Natural killer cell (primary cell): Measurements from ENCODE around the gene FAM186B. TPM values are rescaled to one million over a fixed set of nuclear protein-coding genes. Genes with fewer than 3 reads are reported as not detected.
"Not testable (repeated sequence)": the region's sequence is repeated elsewhere in the genome, so short reads cannot be mapped to it uniquely, and the experiment has no call there.

Experiments
- ATAC-seq, 3 donors: fragments of 150-1000 bp in 2 of 3; fragments of 200-7000 bp in 1 of 3; cut with Tn5 transposase; 1 replicate in 1 of 3; 2 replicates in 2 of 3; pipeline ENCODE4 v1.10.0; 2021; ENCODE audit warnings: mild to moderate bottlenecking in 2 of 3, moderate library complexity in 2 of 3
- DNase-seq, 2 donors: peaks; one replicate each; pipeline versions ENCODE4 v3.0.0 to v3.0.0-alpha.2; 2013 to 2021; ENCODE audit warnings: mixed read lengths in 1 of 2
- H3K27ac ChIP-seq: one replicate; pipeline ENCODE4 v1.5.1; 2013; ENCODE audit warnings: mild to moderate bottlenecking, low read length
- H3K27me3 ChIP-seq: one replicate; pipeline ENCODE4 v1.6.1; 2013; ENCODE audit warnings: low read length; ENCODE audit not compliant: control insufficient read depth, insufficient read depth
- H3K36me3 ChIP-seq: one replicate; pipeline ENCODE4 v1.6.1; 2013; ENCODE audit warnings: low read length; ENCODE audit not compliant: control insufficient read depth, insufficient read depth
- H3K4me1 ChIP-seq: one replicate; pipeline ENCODE4 v1.6.1; 2013; ENCODE audit warnings: low read length; ENCODE audit not compliant: control insufficient read depth, insufficient read depth
- H3K4me3 ChIP-seq: one replicate; pipeline ENCODE4 v1.5.1; 2013; ENCODE audit warnings: low read length
- H3K9me3 ChIP-seq: one replicate; pipeline ENCODE4 v1.6.1; 2013; ENCODE audit warnings: low read length; ENCODE audit not compliant: control insufficient read depth, insufficient read depth
- H3K27ac Mint-ChIP-seq, 2 donors: one replicate each; pipeline ENCODE4 v1.8.0; 2022; ENCODE audit warnings: mild to moderate bottlenecking in 2 of 2, mixed read lengths in 2 of 2, moderate library complexity in 1 of 2
- H3K27me3 Mint-ChIP-seq, 2 donors: one replicate each; pipeline ENCODE4 v1.8.0; 2022; ENCODE audit warnings: low read depth in 2 of 2, mixed read lengths in 2 of 2
- H3K36me3 Mint-ChIP-seq: one replicate; pipeline ENCODE4 v1.8.0; 2022; ENCODE audit warnings: mixed read lengths
- H3K4me1 Mint-ChIP-seq, 2 donors: one replicate each; pipeline ENCODE4 v1.8.0; 2022; ENCODE audit warnings: mixed read lengths in 2 of 2
- H3K4me3 Mint-ChIP-seq: one replicate; pipeline ENCODE4 v1.8.0; 2022; ENCODE audit warnings: mild to moderate bottlenecking, moderate library complexity, mixed read lengths
- H3K9me3 Mint-ChIP-seq, 2 donors: one replicate each; pipeline ENCODE4 v1.8.0; 2022; ENCODE audit warnings: mixed read lengths in 2 of 2
- WGBS: methylation state at CpG from one replicate; pipeline ENCODE4 v1.1.7; 2013; ENCODE audit warnings: missing lambda C conversion rate; ENCODE audit not compliant: insufficient coverage; 5-methylcytosine and 5-hydroxymethylcytosine counted together
- intact Hi-C: fragments of 100-400 bp; cut with micrococcal nuclease; formaldehyde crosslinking; loops from one replicate; pipeline ENCODE4 v1.14.2; 2022
- total RNA-seq, 4 donors: library from RNA; stranded (reverse); fragments of 120-200 nt in 1 of 4; gene quantifications; one replicate each; pipeline versions ENCODE4 v1.2.3 to v1.2.4, GENCODE V29; 2013 to 2022
- TF ChIP-seq, protein P1 (sequence below): fragments of 200-600 bp; IDR thresholded peaks from one replicate; pipeline ENCODE4 v1.8.0; 2022; ENCODE audit warnings: antibody characterized with exemption

Gene FAM186B
- total RNA-seq, 3 donors from 2014 or later (not counting 1 experiment from before 2014, with no cell fraction given) = 0.56 to 0.85 (median 0.77) TPM

GRCh38 chr12:49612210-49612609 lies 6.8 kb upstream of the FAM186B start:
- no peaks in the 10 kb centered on the region for H3K4me1 Mint-ChIP-seq

DNA sequence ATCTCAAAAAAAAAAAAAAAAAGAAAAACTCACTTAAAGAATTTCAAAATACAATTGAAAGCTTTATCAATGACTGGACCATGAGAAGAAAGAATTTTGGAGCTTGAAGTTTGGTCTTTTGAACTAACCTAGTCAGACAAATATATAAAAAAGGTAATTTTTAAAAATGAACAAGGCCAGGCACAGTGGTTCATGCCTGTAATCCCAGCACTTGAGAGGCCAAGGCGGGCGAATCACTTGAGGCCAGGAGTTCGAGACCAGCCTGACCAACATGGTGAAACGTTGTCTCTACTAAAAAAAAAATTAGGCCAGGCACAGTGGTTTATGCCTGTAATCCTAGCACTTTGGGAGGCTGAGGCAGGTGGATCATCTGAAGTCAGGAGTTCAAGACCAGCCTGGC lies 5.3 kb upstream of the FAM186B start:
- H3K27ac Mint-ChIP-seq, H3K4me1 Mint-ChIP-seq, H3K4me3 ChIP-seq, DNase-seq, H3K4me3 Mint-ChIP-seq, ATAC-seq, intact Hi-C loops, H3K27ac ChIP-seq, H3K9me3 Mint-ChIP-seq, H3K4me1 ChIP-seq, H3K27me3 ChIP-seq, H3K9me3 ChIP-seq, H3K36me3 Mint-ChIP-seq, H3K36me3 ChIP-seq: not testable (repeated sequence)
- H3K27me3 Mint-ChIP-seq = peaks cover 13 to 19% of the 10 kb centered on the region in 2 donors
- WGBS = 95% methylated on average over 4 of the region's 4 CpGs

More at GRCh38 chr12:49612210-49612609, 6.8 kb upstream of the FAM186B start:
- H3K27ac ChIP-seq = no peak overlapping the region
- TF ChIP-seq, protein P1, sequence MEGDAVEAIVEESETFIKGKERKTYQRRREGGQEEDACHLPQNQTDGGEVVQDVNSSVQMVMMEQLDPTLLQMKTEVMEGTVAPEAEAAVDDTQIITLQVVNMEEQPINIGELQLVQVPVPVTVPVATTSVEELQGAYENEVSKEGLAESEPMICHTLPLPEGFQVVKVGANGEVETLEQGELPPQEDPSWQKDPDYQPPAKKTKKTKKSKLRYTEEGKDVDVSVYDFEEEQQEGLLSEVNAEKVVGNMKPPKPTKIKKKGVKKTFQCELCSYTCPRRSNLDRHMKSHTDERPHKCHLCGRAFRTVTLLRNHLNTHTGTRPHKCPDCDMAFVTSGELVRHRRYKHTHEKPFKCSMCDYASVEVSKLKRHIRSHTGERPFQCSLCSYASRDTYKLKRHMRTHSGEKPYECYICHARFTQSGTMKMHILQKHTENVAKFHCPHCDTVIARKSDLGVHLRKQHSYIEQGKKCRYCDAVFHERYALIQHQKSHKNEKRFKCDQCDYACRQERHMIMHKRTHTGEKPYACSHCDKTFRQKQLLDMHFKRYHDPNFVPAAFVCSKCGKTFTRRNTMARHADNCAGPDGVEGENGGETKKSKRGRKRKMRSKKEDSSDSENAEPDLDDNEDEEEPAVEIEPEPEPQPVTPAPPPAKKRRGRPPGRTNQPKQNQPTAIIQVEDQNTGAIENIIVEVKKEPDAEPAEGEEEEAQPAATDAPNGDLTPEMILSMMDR = no peak
- no peak for DNase-seq
- H3K36me3 Mint-ChIP-seq = no peaks in the 10 kb centered on the region
- H3K9me3 Mint-ChIP-seq = no peaks in the 10 kb centered on the region
- H3K4me3 Mint-ChIP-seq = no peak overlapping the region
- no peaks in the 10 kb centered on the region for H3K36me3 ChIP-seq
- ATAC-seq = no peak
- intact Hi-C loops = no loop called here
- peaks cover 3% of the 10 kb centered on the region for H3K9me3 ChIP-seq
- peaks cover 14 to 27% of the 10 kb centered on the region in 2 donors for H3K27me3 Mint-ChIP-seq
- no peak overlapping the region for H3K4me3 ChIP-seq
- no peaks in the 10 kb centered on the region for H3K4me1 ChIP-seq
- no peak overlapping the region for H3K27ac Mint-ChIP-seq
- peaks cover 8% of the 10 kb centered on the region for H3K27me3 ChIP-seq

DNA sequence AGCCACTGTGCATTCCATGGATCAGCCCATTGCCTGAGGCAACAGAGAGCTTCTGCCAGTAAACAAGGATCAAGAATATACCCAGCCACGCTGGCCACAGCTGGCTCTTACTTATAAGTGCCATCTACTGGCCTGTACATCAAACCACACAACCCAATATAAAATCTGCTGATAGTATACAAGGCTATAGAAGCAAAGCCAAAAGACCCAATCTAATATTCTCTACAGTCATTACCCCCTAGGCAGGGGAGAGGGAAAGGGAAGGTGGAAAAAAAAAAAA lies 4.4 kb upstream of the FAM186B start:
- no peak overlapping the region for H3K27ac Mint-ChIP-seq
- intact Hi-C loops = no loop called here
- H3K4me1 Mint-ChIP-seq = no peaks in the 10 kb centered on the region
- DNase-seq (no peak), ATAC-seq (no peak)
- no peak overlapping the region for H3K4me3 Mint-ChIP-seq
- Histone ChIP-seq H3K4me3 (no peak overlapping the region), H3K36me3 (no peaks in the 10 kb centered on the region), H3K9me3 (peaks cover 3% of the 10 kb centered on the region), H3K27me3 (no peaks in the 10 kb centered on the region), H3K27ac (no peak overlapping the region), H3K4me1 (no peaks in the 10 kb centered on the region)
- WGBS = 100% methylated on average over 1 of the region's 1 CpG
- no peaks in the 10 kb centered on the region for H3K36me3 Mint-ChIP-seq
- no peaks in the 10 kb centered on the region for H3K9me3 Mint-ChIP-seq
- peaks cover 12 to 13% of the 10 kb centered on the region in 2 donors for H3K27me3 Mint-ChIP-seq
- TF ChIP-seq, protein P1 = no peak

DNA sequence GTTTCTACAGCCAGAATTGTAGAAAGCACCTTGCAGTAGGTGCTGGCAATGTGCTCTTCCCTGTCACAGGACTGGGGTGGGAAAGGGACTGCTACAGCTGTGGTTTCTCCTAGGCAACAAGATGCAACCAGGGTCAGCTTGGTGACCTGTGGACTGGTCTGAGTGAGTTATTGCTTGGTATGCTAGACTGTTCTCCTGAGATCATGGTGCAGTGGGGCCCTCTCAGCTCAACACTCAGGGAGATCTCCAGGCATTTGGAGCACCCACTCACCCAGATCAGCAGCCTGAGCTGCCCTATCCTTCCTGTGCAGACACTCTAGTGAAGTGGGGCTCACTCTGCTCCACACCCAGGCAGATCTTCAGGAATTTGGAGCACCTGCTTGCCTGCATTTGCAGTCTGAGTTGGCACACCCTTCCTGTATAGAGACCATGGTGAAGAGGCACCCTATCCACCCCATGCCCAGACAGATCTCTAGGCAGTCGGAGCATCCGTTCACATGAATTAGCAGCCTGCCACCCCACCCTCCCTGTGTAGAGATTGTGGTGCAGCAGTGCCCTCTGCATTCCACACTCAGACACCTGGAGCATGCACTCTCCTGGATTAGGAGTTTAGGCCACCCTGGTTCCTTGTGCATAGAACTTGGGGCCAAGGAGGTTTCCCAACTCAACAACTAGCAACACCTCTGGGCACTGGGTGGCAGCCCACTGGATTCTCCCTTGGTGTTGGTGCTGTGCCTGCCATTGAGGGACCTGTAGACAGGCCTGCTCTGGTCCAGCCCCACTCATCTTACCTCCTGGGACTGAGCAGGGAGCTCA lies 3.8 kb upstream of the FAM186B start:
- Histone ChIP-seq H3K27me3 (no peaks in the 10 kb centered on the region), H3K4me3 (no peak overlapping the region), H3K36me3 (no peaks in the 10 kb centered on the region), H3K4me1 (no peaks in the 10 kb centered on the region), H3K9me3 (peaks cover 3% of the 10 kb centered on the region), H3K27ac (no peak overlapping the region)
- Mint-ChIP-seq H3K4me1 (no peaks in the 10 kb centered on the region), H3K27ac (no peak overlapping the region), H3K4me3 (no peak overlapping the region), H3K27me3 (peaks cover 8 to 10% of the 10 kb centered on the region in 2 donors), H3K9me3 (no peaks in the 10 kb centered on the region), H3K36me3 (no peaks in the 10 kb centered on the region)
- intact Hi-C loops = no loop called here
- no peak for DNase-seq
- WGBS = 100% methylated on average over 2 of the region's 2 CpGs
- no peak for ATAC-seq
- TF ChIP-seq, protein P1 = no peak
